ENCODE measurements around the gene TSEN54. TPM values are rescaled to one million over a fixed set of nuclear protein-coding genes. Genes with fewer than 3 reads are reported as not detected.
A peak's percentile ranks its signal among the peaks of the same experiment; 100 is the strongest.

The TSEN54 gene
- total RNA-seq, 1 experiment from 2014 or later, result 56.3 TPM

GRCh38 chr17:75557075-75557851 is 40.9 kb downstream of the TSEN54 start:
- DNase-seq (ENCODE audit: low spot score), result peak; percentile 91
- in situ Hi-C loops (cut with HindIII; ENCODE audit: low sequenced_read_pairs), result no loop called here

DNA sequence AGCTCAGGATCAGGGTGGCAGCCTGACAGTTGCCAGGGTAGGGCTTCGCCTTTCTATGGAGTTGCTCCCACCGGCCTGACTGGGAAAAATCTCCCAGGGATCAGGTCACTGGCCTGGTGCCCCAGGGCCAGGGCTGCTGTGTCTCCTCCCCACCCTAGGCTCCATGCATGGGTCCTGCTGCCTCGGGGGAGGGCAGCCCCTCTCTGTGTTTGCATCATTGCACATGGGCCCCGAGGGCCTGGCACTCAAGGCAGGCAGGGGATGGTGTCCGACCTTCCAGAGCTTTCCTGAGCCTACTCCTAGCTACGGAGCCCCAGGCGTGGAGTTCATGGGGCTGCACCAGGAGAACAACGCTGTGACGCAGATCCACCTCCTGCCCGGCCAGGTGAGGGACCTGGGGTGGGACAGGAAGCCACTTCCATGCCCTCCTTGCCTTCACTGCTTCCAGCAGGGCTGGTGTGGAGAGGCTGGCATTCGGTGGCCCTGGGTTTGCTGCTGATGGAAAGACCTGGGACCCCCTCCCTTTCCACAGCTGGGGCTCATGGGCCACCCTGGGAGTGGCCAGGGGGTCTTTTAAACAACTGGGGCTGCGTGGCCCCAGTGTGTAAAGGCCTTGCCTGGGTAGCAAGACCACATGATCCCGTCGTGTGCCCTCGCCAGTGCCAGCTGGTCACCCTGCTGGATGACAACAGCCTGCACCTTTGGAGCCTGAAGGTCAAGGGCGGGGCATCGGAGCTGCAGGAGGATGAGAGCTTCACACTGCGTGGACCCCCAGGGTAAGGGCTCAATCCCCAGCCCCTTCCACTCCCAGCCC is 41.7 kb downstream of the TSEN54 start:
- DNase-seq (ENCODE audit: low spot score), result no peak
- in situ Hi-C loops (cut with HindIII; ENCODE audit: low sequenced_read_pairs), result no loop called here

- in situ Hi-C loops (cut with HindIII; ENCODE audit: low sequenced_read_pairs), result no loop called here
Observed at GRCh38 chr17:75558666-75559530, 42.6 kb downstream of the TSEN54 start.

DNA sequence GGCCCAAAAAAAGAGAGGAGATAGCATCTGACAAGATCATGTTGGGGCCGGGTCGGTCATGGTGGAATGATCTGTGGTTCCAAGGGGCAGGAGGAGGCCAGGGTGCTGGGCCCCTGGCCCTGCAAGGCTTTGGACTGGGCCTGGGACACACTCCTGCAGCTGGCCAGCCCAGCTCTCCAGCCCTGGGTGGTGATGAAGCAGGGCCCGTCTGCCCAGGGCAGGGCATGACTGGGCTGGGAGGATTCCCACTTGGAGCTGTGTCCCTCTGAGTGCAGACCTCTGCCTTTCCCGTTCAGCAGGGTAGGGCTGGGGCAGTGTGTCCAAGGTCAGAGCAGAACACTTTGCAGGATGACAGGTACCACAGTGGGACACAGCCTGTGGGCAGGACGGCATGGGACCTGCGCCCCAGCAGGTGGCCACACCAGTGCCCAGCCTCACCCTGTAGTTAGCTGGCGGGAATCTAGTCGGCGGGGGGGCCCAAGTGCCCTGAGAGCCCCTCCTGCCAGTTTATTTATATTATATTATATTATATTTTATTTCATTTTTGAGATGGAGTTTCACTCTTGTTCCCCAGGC is 43.7 kb downstream of the TSEN54 start:
- no peak for DNase-seq (ENCODE audit: low spot score)
- in situ Hi-C loops (cut with HindIII; ENCODE audit: low sequenced_read_pairs), result no loop called here

More at GRCh38 chr17:75558666-75559530, 42.6 kb downstream of the TSEN54 start:
- DNase-seq (ENCODE audit: low spot score), result peak; percentile 67

DNA sequence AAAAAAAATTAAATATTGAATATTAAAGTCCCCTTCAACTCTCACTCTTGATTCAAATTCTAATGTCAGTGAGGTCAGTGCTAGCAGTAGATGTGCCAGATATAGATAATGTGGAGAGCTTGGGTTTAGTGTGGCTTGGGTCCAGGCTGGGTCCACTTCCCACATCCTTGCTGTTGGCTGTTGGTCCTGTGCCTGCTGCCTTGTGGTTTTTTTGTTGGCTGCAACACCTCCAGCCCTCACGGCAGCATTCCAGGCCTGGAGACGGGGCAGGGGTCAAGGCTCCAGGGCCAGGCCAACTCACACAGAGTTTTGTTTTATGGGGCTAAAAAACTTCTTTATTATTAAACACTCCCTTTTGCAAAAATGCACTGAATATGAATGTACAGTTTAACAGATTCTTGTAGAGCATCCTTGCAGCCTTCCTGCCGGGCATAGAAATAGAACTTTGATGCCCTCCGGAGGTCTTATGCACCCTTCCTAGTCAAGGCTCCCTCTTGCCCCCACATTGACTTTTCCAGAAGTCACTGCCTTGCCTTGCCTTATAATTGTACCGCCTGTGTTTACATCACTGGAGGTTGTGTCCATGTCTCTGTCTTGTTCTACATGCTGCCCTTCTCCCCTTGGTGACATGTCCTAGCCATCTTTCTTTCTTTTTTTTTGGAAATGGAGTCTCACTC is 45.7 kb downstream of the TSEN54 start:
- no peak for DNase-seq (ENCODE audit: low spot score)
- in situ Hi-C loops (cut with HindIII; ENCODE audit: low sequenced_read_pairs), result no loop called here

- DNase-seq (ENCODE audit: low spot score), result no peak
- in situ Hi-C loops (cut with HindIII; ENCODE audit: low sequenced_read_pairs), result no loop called here
Observed at GRCh38 chr17:75563063-75563758, 46.9 kb downstream of the TSEN54 start.

DNA sequence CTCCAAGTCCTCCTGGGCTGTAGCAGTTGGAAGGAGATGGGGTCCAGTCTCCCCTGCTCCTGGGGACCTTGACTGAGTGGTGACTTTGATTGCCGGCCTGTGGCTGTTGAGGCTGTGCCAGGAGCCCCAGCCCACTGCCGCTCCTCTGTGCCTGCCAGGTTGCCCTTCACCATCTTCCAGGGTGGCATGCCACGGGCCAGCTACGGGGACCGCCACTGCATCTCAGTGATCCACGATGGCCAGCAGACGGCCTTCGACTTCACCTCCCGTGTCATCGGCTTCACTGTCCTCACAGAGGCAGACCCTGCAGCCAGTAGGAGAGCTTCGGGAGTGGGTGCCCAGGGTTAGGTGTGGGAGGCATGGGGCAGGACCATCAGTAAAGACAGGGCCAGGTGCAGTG is 47.9 kb downstream of the TSEN54 start:
- in situ Hi-C loops (cut with HindIII; ENCODE audit: low sequenced_read_pairs), result no loop called here
- DNase-seq (ENCODE audit: low spot score), result no peak

DNA sequence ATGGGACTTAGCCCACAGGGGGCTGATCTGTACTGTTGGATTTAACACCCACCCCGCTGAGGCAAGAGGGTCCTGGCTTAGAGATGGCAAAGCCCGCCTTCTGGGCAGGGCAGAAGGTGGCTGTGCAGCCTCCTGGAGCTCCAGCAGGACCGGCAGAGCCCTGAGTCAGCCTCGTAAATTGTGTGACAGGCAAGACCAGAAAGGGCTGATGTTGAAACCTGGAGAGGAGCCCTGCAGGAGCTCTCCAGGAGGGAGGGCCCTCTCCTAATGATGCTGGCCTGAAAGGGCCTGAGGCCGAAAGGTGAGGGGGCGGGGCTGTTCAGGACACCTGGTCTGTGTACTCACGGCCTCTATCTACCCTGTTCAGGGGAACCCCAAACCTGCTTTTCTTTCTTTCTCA is 48.7 kb downstream of the TSEN54 start:
- in situ Hi-C loops (cut with HindIII; ENCODE audit: low sequenced_read_pairs), result no loop called here
- no peak for DNase-seq (ENCODE audit: low spot score)

DNA sequence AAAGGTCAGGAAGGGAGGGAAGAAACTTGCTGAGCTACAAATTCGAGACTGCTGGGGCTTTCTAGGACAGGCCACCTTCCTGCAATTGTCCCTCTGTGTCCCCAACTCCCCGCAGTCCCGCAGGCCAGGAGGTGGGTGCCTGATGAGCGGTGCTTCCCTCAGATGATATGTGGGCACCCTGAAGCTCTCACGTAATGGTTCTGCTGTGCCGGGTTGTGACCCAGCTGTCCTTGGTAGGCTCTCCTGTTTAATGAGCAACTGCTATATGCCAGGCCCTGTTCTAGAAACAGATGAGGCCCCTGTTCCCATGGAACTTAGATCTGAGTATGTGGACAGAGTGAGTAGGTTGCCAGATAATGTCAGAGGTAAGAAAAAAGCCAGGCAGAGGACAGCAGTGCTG is 49.3 kb downstream of the TSEN54 start:
- in situ Hi-C loops (cut with HindIII; ENCODE audit: low sequenced_read_pairs), result no loop called here

GRCh38 chr17:75566416-75566815 is 50.1 kb downstream of the TSEN54 start:
- in situ Hi-C loops (cut with HindIII; ENCODE audit: low sequenced_read_pairs), result no loop called here
- no peak for DNase-seq (ENCODE audit: low spot score)

More for the DNA sequence above, 49.3 kb downstream of the TSEN54 start:
- DNase-seq (ENCODE audit: low spot score), result no peak

GRCh38 chr17:75566834-75567233 is 50.5 kb downstream of the TSEN54 start:
- in situ Hi-C loops (cut with HindIII; ENCODE audit: low sequenced_read_pairs), result no loop called here
- no peak for DNase-seq (ENCODE audit: low spot score)

DNA sequence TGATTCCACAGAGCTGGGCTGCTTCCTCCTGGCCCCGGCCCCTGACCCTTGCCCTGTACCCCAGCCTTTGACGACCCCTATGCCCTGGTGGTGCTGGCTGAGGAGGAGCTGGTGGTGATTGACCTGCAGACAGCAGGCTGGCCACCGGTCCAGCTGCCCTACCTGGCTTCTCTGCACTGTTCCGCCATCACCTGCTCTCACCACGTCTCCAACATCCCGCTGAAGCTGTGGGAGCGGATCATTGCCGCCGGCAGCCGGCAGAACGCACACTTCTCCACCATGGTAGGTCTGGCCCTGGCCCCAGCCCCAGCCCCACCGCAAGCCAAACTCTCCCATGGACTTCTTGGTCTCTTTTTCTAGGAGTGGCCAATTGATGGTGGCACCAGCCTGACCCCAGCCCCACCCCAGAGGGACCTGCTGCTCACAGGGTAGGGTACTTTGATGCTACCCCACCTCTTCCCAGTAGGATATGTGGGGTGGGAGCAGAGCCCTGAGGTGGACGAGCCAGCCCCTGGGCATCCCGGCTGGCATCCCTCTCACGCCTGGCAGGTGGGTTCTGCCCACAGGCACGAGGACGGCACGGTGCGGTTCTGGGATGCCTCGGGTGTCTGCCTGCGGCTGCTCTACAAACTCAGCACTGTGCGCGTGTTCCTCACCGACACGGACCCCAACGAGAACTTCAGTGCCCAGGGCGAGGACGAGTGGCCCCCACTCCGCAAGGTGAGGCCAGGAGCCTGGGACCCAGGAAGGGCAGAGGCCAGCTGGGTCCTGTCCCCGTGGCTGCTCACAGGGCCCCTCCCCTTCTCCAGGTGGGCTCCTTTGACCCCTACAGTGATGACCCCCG is 52.3 kb downstream of the TSEN54 start:
- DNase-seq (ENCODE audit: low spot score), result no peak
- in situ Hi-C loops (cut with HindIII; ENCODE audit: low sequenced_read_pairs), result no loop called here

DNA sequence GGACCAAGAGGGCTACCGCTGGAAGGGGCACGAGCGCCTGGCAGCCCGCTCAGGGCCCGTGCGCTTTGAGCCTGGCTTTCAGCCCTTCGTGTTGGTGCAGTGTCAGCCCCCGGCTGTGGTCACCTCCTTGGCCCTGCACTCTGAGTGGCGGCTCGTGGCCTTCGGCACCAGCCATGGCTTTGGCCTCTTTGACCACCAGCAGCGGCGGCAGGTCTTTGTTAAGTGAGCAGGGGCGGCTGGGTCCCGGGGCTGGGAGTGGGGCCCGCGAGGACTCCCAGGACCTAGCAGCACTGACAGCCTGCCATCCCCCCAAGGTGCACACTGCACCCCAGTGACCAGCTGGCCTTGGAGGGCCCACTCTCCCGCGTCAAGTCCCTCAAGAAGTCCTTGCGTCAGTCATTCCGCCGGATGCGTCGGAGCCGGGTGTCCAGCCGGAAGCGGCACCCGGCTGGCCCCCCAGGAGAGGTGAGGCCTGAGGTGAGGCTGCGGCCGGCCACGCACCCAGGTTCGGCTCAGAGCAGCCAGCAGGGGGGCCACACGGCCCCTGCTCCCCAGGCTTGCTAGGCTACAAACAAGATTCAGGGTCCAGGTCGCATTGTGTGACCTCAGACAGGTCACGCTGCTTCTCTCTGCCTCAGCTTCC is 53.8 kb downstream of the TSEN54 start:
- DNase-seq (ENCODE audit: low spot score), result no peak
- in situ Hi-C loops (cut with HindIII; ENCODE audit: low sequenced_read_pairs), result no loop called here

DNA sequence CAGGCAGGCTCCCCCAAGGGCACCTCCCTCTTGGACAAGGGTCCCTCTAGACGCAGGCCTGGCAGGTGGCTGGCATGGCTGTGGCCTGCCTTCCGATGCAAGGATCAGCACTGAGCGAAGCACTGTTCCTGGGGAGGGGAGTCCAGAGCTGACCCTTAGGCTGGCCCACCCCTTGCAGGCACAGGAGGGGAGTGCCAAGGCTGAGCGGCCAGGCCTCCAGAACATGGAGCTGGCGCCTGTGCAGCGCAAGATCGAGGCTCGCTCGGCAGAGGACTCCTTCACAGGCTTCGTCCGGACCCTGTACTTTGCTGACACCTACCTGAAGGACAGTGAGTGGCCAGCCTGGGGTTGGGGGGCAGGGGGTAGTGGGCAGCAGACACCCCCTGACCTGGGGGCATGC is 54.4 kb downstream of the TSEN54 start:
- in situ Hi-C loops (cut with HindIII; ENCODE audit: low sequenced_read_pairs), result no loop called here
- no peak for DNase-seq (ENCODE audit: low spot score)

GRCh38 chr17:75571197-75571884 is 55.0 kb downstream of the TSEN54 start:
- DNase-seq (ENCODE audit: low spot score), result no peak
- in situ Hi-C loops (cut with HindIII; ENCODE audit: low sequenced_read_pairs), result no loop called here

- in situ Hi-C loops (cut with HindIII; ENCODE audit: low sequenced_read_pairs), result no loop called here
- no peak for DNase-seq (ENCODE audit: low spot score)
Observed at GRCh38 chr17:75571885-75572215, 55.5 kb downstream of the TSEN54 start.
